Fibroblast of the aortic adventitia (primary cell): ENCODE data around the gene ZNF341. TPM values are rescaled to one million over a fixed set of nuclear protein-coding genes. Genes with fewer than 3 reads are reported as not detected.

Experiments used
- DNase-seq: peaks from one replicate; pipeline ENCODE4 v3.0.0-alpha.2; 2010; ENCODE audit warnings: low read depth
- H3K4me3 ChIP-seq: 2 replicates; pipeline ENCODE4 v1.5.1; 2011; ENCODE audit warnings: low read depth, mild to moderate bottlenecking, control low read depth, low read length, moderate library complexity
- total RNA-seq: library from RNA; depleted of rRNA; stranded (reverse); fragments of >200 nt; gene quantifications from 2 replicates; pipeline ENCODE4 v1.2.3, GENCODE V29; 2012; ENCODE audit warnings: low replicate concordance
- TF ChIP-seq, protein P1 (sequence below): IDR thresholded peaks from 2 replicates; pipeline ENCODE4 v1.5.1; 2011; ENCODE audit warnings: mild to moderate bottlenecking, low read length, control low read depth, inconsistent platforms; ENCODE audit not compliant: insufficient read depth

The ZNF341 gene
- total RNA-seq, 1 donor: 1.5 TPM

- H3K4me3 ChIP-seq: no peak overlapping the region
- DNase-seq: no peak
Observed at GRCh38 chr20:33781945-33782344, 50.1 kb downstream of the ZNF341 start.

DNA sequence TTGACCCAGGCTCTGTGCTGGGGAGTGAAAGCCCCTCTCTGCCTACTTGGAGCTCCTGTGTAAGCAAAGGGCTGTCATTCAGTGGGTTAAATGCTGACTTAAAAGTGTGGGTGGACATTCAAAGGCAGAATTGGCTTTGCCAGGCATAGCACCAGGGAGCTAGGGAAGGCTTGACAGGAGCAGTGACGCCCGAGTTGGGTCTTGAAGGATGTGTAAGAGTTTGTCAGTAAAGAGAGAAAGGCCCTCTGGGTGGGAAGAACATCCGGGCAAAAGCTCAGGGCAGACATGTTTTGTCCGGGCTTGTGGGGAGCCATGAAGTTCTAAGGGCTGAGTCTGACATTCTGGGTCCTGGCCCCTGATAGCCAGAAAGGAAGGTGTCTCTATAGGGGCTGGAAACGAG, 51.5 kb downstream of the ZNF341 start:
- no peak for DNase-seq
- TF ChIP-seq, protein P1, sequence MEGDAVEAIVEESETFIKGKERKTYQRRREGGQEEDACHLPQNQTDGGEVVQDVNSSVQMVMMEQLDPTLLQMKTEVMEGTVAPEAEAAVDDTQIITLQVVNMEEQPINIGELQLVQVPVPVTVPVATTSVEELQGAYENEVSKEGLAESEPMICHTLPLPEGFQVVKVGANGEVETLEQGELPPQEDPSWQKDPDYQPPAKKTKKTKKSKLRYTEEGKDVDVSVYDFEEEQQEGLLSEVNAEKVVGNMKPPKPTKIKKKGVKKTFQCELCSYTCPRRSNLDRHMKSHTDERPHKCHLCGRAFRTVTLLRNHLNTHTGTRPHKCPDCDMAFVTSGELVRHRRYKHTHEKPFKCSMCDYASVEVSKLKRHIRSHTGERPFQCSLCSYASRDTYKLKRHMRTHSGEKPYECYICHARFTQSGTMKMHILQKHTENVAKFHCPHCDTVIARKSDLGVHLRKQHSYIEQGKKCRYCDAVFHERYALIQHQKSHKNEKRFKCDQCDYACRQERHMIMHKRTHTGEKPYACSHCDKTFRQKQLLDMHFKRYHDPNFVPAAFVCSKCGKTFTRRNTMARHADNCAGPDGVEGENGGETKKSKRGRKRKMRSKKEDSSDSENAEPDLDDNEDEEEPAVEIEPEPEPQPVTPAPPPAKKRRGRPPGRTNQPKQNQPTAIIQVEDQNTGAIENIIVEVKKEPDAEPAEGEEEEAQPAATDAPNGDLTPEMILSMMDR: no peak
- H3K4me3 ChIP-seq: no peak overlapping the region

More at GRCh38 chr20:33781945-33782344, 50.1 kb downstream of the ZNF341 start:
- TF ChIP-seq, protein P1: no peak

DNA sequence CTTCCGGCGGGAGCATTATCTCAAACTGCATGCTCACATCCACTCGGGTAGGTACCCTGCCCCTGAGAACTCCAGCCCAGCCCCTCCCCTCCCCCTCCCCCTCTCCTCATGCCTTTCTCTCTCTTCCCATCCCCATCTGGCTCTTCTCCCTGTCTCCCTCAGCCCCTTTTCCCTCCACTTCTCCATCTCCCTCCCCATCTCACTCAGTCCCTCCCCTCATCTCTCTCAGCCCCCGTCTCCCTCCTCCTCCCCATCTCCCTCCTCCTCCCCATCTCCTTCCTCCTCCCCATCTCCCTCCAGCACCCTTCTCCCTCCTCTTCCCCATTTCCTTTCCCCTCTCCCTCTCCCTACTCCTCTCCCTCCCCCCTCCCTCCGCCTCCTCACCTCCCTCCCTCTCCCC, 52.0 kb downstream of the ZNF341 start:
- DNase-seq: no peak
- H3K4me3 ChIP-seq: no peak overlapping the region
- TF ChIP-seq, protein P1: no peak

- TF ChIP-seq, protein P1: no peak
- DNase-seq: no peak
- no peak overlapping the region for H3K4me3 ChIP-seq
Observed at GRCh38 chr20:33784225-33784624, 52.4 kb downstream of the ZNF341 start.

- H3K4me3 ChIP-seq: no peak overlapping the region
- TF ChIP-seq, protein P1: no peak
- no peak for DNase-seq
Observed at GRCh38 chr20:33785503-33785902, 53.7 kb downstream of the ZNF341 start.

- TF ChIP-seq, protein P1: no peak
- DNase-seq: no peak
- H3K4me3 ChIP-seq: no peak overlapping the region
Observed at GRCh38 chr20:33787253-33787891, 55.6 kb downstream of the ZNF341 start.

GRCh38 chr20:33788351-33789049, 56.7 kb downstream of the ZNF341 start:
- no peak for DNase-seq
- H3K4me3 ChIP-seq: no peak overlapping the region

More at GRCh38 chr20:33788351-33789049, 56.7 kb downstream of the ZNF341 start:
- TF ChIP-seq, protein P1: no peak
